Measurements from ENCODE around the gene MED31.

- TF ChIP-seq JAZF1 (CRISPR knock-in tag; IDR thresholded peaks at IDR 0.05) (no peak), CTCF (IDR thresholded peaks at IDR 0.05) (no peak), CBFB (CRISPR knock-in tag; IDR thresholded peaks at IDR 0.05; ENCODE audit: low read depth) (no peak)
Observed at GRCh38 chr17:6605142-6605541, 46.3 kb downstream of the MED31 start.
